K562 (cell line): ENCODE data around the gene HIPK2. TPM values are rescaled to one million over a fixed set of nuclear protein-coding genes. Genes with fewer than 3 reads are reported as not detected.

Source experiments
- ATAC-seq: fragments of 200-7000 bp; cut with Tn5 transposase; 3 replicates; pipeline ENCODE4 v1.9.1; 2020; ENCODE audit warnings: moderate library complexity
- BruUV-seq: library from RNA; stranded (reverse); fragments of 400-500 nt; replicated peaks from 2 replicates; lab custom pipeline; 2021; lab: Mats Ljungman, UMichigan
- CTCF ChIA-PET: fragments of 300-600 bp; formaldehyde crosslinking; extraction: SDS; loops from one replicate; lab custom pipeline; 2021; ENCODE audit warnings: low intra/inter-chr PET ratio; lab: Yijun Ruan, JAX
- POLR2A ChIA-PET: fragments of 300-600, 350-650 bp; sonication (Branson Sonifier 250); formaldehyde crosslinking; extraction: SDS; loops from one replicate; lab custom pipeline; 2021; ENCODE audit warnings: antibody characterized with exemption, inconsistent platforms; lab: Yijun Ruan, JAX
- DNase-seq, 4 experiments: peaks; one replicate each; pipeline versions ENCODE4 v3.0.0 to v3.0.0-alpha.2; 2011 to 2018; ENCODE audit warnings: low spot score in 3 of 4, mixed read lengths in 3 of 4; ENCODE audit errors: extremely low read depth in 1 of 4
- FAIRE-seq: peaks from 2 replicates; lab custom pipeline; 2011; peaks lifted over from hg19 to GRCh38; lab: Jason Lieb, UNC
- H2AFZ ChIP-seq: 2 replicates; pipeline ENCODE4 v1.6.0; 2011; ENCODE audit warnings: low read depth, low read length, control low read depth, inconsistent platforms
- H3K27ac ChIP-seq: fragments of 200-600 bp; 3 replicates; pipeline ENCODE4 v1.8.0; 2011; ENCODE audit warnings: low read depth, mild to moderate bottlenecking, control low read depth, inconsistent platforms, low read length, moderate library complexity, mixed read lengths; ENCODE audit errors: extremely low read depth
- H3K27me3 ChIP-seq, 2 experiments: fragments of 300-600 bp in 1 of 2; 2 replicates in 1 of 2; 3 replicates in 1 of 2; pipeline versions ENCODE4 v1.6.0 to v1.8.0; 2011; ENCODE audit warnings: inconsistent platforms in 2 of 2, low read length in 2 of 2, mild to moderate bottlenecking in 1 of 2, mixed read lengths in 1 of 2, moderate library complexity in 1 of 2; ENCODE audit not compliant: control insufficient read depth in 2 of 2, insufficient read depth in 2 of 2
- H3K36me3 ChIP-seq: fragments of 300-600 bp; 3 replicates; pipeline ENCODE4 v1.8.0; 2011; ENCODE audit warnings: mild to moderate bottlenecking, low read length, inconsistent platforms; ENCODE audit not compliant: control insufficient read depth, insufficient read depth
- H3K4me1 ChIP-seq, 2 experiments: fragments of 200-600 bp in 1 of 2; replicated peaks in 1 of 2; 2 replicates in 1 of 2; 3 replicates in 1 of 2; pipeline versions ENCODE4 v1.5.1 to v1.8.0; 2011; ENCODE audit warnings: inconsistent platforms in 2 of 2, low read length in 2 of 2, mild to moderate bottlenecking in 1 of 2, mixed read lengths in 1 of 2, moderate library complexity in 1 of 2; ENCODE audit not compliant: control insufficient read depth in 2 of 2, insufficient read depth in 2 of 2
- H3K4me2 ChIP-seq: 2 replicates; pipeline ENCODE4 v1.6.1; 2011; ENCODE audit warnings: low read length, control low read depth, inconsistent platforms, mixed read lengths; ENCODE audit not compliant: insufficient read depth
- H3K4me3 ChIP-seq: fragments of 200-600 bp; sonication (generic), shearing (Covaris generic); 2 replicates; pipeline ENCODE4 v1.5.1; 2016; ENCODE audit warnings: control low read depth, inconsistent platforms
- H3K79me2 ChIP-seq: fragments of 200-600 bp; 3 replicates; pipeline ENCODE4 v1.8.0; 2011; ENCODE audit warnings: low read length, inconsistent platforms; ENCODE audit not compliant: control insufficient read depth, insufficient read depth
- H3K9ac ChIP-seq, 2 experiments: 2 replicates each; pipeline versions ENCODE4 v1.6.0 to v1.6.1; 2011; ENCODE audit warnings: low read depth in 2 of 2, low read length in 2 of 2, control low read depth in 1 of 2, inconsistent platforms in 1 of 2, mild to moderate bottlenecking in 1 of 2, mixed read lengths in 1 of 2; ENCODE audit not compliant: insufficient read depth in 1 of 2
- H3K9me1 ChIP-seq: one replicate; pipeline ENCODE4 v1.6.0; 2011; ENCODE audit warnings: inconsistent platforms, mild to moderate bottlenecking, low read length, moderate library complexity; ENCODE audit not compliant: control insufficient read depth, insufficient read depth
- H3K9me3 ChIP-seq: replicated peaks from 2 replicates; pipeline ENCODE4 v1.5.1; 2011; ENCODE audit warnings: low read depth, low read length, inconsistent platforms; ENCODE audit not compliant: control insufficient read depth, insufficient read depth
- H4K20me1 ChIP-seq: replicated peaks from 2 replicates; pipeline ENCODE4 v1.6.1; 2011; ENCODE audit warnings: low read length, inconsistent platforms, mixed read lengths; ENCODE audit not compliant: control insufficient read depth, insufficient read depth
- BHLHE40 ChIP-seq: IDR thresholded peaks from 2 replicates; pipeline ENCODE4 v1.6.1; 2011; ENCODE audit warnings: low read length, improper control_type of control experiment
- CTBP1 ChIP-seq: fragments of 450-650 bp; IDR thresholded peaks from 2 replicates; pipeline ENCODE4 v1.6.1; 2016; ENCODE audit warnings: borderline replicate concordance
- HDAC6 ChIP-seq: IDR thresholded peaks from 2 replicates; pipeline ENCODE4 v1.6.1; 2012; ENCODE audit warnings: low read depth, mild to moderate bottlenecking, control low read depth, inconsistent platforms, low read length, moderate library complexity
- STAG1 ChIP-seq: sonication (generic); formaldehyde crosslinking; IDR thresholded peaks from 2 replicates; pipeline ENCODE4 v1.5.0; 2020; ENCODE audit warnings: missing genetic modification reagents, borderline replicate concordance
- ZNF23 ChIP-seq: fragments of 250-450 bp; sonication (Bioruptor Pico); IDR thresholded peaks from 2 replicates; pipeline ENCODE4 v1.4.0; 2020; ENCODE audit warnings: mild to moderate bottlenecking
- WGBS: fragments of 100-300 bp; shearing (Covaris generic); methylation state at CpG from one replicate; pipeline ENCODE4 v1.1.6; 2016; ENCODE audit warnings: low coverage, mixed read lengths; ENCODE audit not compliant: insufficient coverage; ENCODE audit errors: missing lambda C conversion rate; 5-methylcytosine and 5-hydroxymethylcytosine counted together
- in situ Hi-C: fragments of 300-500 bp; cut with MboI; formaldehyde crosslinking; loops from 4 replicates; pipeline ENCODE4 v1.15.0; 2018; ENCODE audit warnings: inconsistent platforms, mixed read lengths
- intact Hi-C: fragments of 100-400 bp; cut with micrococcal nuclease; formaldehyde crosslinking; loops from 2 replicates; pipeline ENCODE4 v1.14.2; 2022
- polyA plus RNA-seq, 8 experiments: library from polyadenylated mRNA; depleted of rRNA in 4 of 8; stranded (reverse) in 5 of 8; unstranded in 3 of 8; fragments of >200 nt; fragmentation: Nextera tagmentation in 2 of 8; fragmentation: Illumina TruSeq in 1 of 8; extraction: Ambion mirVana in 2 of 8; extraction: Trizol in 1 of 8; gene quantifications; 2 replicates each; pipeline versions ENCODE4 v1.2.1 to v1.2.3, GENCODE V29; 2011 to 2014; ENCODE audit warnings: inconsistent platforms in 1 of 8, missing spikeins in 1 of 8
- total RNA-seq, 7 experiments: library from RNA; depleted of rRNA in 6 of 7; stranded (reverse); fragments of >200 nt in 6 of 7; fragmentation: Illumina TruSeq in 2 of 7; extraction: Trizol in 2 of 7; gene quantifications; 2 replicates each; pipeline versions ENCODE4 v1.2.1 to v1.2.3, GENCODE V29; 2011 to 2021; ENCODE audit warnings: low replicate concordance in 1 of 7
- TF ChIP-seq, protein P1 (sequence below): fragments of 450-650 bp; IDR thresholded peaks from 2 replicates; pipeline ENCODE4 v1.6.1; 2018; ENCODE audit warnings: mild to moderate bottlenecking, low read depth; ENCODE audit not compliant: partially characterized antibody
- TF ChIP-seq, protein P2 (sequence below): fragments of 450-650 bp; formaldehyde crosslinking; IDR thresholded peaks from 2 replicates; pipeline ENCODE4 v1.4.0; 2020; ENCODE audit warnings: mild to moderate bottlenecking, moderate library complexity
- TF ChIP-seq, protein P3 (sequence below): sonication (generic); formaldehyde crosslinking; IDR thresholded peaks from 2 replicates; pipeline ENCODE4 v1.8.1; 2023; ENCODE audit warnings: missing genetic modification reagents, mild to moderate bottlenecking, borderline replicate concordance

Gene HIPK2
- total and polyA plus RNA-seq, 9 of the 15 experiments (the other 6 are each of a cell fraction or from before 2014, with no cell fraction given): 0.69 to 19.8 (median 5.1) TPM

GRCh38 chr7:139541600-139542307 lies 236.0 kb downstream of the HIPK2 start:
- Histone ChIP-seq H3K9me3 (no peaks in the 10 kb centered on the region), H3K79me2 (peaks cover 6% of the 10 kb centered on the region; the same call in 1 of the 3 replicates), H3K27me3 (peaks cover 28 to 67% of the 10 kb centered on the region in 2 experiments), H3K9ac (peak overlapping the region in 1 of 2 experiments; percentile 28; a peak in 2 of 4 replicates), H3K4me1 (peaks cover 21 to 26% of the 10 kb centered on the region in 2 experiments; a peak in 4 of 5 replicates)
- in situ Hi-C loops: no loop called here
- intact Hi-C loops: no loop called here
- BruUV-seq: no TSS peak
- DNase-seq: no peak
- TF ChIP-seq, protein P1, sequence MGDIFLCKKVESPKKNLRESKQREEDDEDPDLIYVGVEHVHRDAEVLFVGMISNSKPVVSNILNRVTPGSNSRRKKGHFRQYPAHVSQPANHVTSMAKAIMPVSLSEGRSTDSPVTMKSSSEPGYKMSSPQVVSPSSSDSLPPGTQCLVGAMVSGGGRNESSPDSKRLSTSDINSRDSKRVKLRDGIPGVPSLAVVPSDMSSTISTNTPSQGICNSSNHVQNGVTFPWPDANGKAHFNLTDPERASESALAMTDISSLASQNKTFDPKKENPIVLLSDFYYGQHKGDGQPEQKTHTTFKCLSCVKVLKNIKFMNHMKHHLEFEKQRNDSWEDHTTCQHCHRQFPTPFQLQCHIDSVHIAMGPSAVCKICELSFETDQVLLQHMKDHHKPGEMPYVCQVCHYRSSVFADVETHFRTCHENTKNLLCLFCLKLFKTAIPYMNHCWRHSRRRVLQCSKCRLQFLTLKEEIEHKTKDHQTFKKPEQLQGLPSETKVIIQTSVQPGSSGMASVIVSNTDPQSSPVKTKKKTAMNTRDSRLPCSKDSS: no peak
- TF ChIP-seq, protein P2, sequence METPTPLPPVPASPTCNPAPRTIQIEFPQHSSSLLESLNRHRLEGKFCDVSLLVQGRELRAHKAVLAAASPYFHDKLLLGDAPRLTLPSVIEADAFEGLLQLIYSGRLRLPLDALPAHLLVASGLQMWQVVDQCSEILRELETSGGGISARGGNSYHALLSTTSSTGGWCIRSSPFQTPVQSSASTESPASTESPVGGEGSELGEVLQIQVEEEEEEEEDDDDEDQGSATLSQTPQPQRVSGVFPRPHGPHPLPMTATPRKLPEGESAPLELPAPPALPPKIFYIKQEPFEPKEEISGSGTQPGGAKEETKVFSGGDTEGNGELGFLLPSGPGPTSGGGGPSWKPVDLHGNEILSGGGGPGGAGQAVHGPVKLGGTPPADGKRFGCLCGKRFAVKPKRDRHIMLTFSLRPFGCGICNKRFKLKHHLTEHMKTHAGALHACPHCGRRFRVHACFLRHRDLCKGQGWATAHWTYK (CRISPR knock-in tag): 0 out of 2 replicates have a peak, but pooled peaks have one; percentile 12
- peak; percentile 7; the same call in 1 of the 2 replicates for TF ChIP-seq STAG1 (CRISPR knock-in tag)
- no peak for TF ChIP-seq ZNF23 (CRISPR knock-in tag)
- TF ChIP-seq, protein P3, sequence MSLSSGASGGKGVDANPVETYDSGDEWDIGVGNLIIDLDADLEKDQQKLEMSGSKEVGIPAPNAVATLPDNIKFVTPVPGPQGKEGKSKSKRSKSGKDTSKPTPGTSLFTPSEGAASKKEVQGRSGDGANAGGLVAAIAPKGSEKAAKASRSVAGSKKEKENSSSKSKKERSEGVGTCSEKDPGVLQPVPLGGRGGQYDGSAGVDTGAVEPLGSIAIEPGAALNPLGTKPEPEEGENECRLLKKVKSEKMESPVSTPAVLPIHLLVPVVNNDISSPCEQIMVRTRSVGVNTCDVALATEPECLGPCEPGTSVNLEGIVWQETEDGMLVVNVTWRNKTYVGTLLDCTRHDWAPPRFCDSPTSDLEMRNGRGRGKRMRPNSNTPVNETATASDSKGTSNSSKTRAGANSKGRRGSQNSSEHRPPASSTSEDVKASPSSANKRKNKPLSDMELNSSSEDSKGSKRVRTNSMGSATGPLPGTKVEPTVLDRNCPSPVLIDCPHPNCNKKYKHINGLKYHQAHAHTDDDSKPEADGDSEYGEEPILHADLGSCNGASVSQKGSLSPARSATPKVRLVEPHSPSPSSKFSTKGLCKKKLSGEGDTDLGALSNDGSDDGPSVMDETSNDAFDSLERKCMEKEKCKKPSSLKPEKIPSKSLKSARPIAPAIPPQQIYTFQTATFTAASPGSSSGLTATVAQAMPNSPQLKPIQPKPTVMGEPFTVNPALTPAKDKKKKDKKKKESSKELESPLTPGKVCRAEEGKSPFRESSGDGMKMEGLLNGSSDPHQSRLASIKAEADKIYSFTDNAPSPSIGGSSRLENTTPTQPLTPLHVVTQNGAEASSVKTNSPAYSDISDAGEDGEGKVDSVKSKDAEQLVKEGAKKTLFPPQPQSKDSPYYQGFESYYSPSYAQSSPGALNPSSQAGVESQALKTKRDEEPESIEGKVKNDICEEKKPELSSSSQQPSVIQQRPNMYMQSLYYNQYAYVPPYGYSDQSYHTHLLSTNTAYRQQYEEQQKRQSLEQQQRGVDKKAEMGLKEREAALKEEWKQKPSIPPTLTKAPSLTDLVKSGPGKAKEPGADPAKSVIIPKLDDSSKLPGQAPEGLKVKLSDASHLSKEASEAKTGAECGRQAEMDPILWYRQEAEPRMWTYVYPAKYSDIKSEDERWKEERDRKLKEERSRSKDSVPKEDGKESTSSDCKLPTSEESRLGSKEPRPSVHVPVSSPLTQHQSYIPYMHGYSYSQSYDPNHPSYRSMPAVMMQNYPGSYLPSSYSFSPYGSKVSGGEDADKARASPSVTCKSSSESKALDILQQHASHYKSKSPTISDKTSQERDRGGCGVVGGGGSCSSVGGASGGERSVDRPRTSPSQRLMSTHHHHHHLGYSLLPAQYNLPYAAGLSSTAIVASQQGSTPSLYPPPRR (CRISPR knock-in tag): 0 out of 2 replicates have a peak, but pooled peaks have one; percentile 77
- TF ChIP-seq HDAC6: peak; percentile 14; the same call in 1 of the 2 replicates
- TF ChIP-seq CTBP1: peak; percentile 24; the same call in 1 of the 2 replicates
- peak; percentile 41 for TF ChIP-seq BHLHE40
- TF ChIP-seq, all 486 proteins: peak for 6
- H3K9me1 ChIP-seq: no peaks in the 10 kb centered on the region
- 24% methylated on average over 21 of the region's 21 CpGs for WGBS
- 0 out of 2 replicates have a peak, but pooled peaks cover 7% of the 10 kb centered on the region for H4K20me1 ChIP-seq
- POLR2A ChIA-PET: interaction anchor here (1.2 kb wide), 1 partner anchor 16 kb away, joined by 3 read pairs; no protein-coding TSS in a partner anchor
- H3K36me3 ChIP-seq: no peaks in the 10 kb centered on the region
- ATAC-seq: peak; percentile 5; the same call in 2 of the 3 replicates
- H3K4me3 ChIP-seq: peak overlapping the region; percentile 14
- no peak overlapping the region; the same call in 2 of the 3 replicates for H3K27ac ChIP-seq
- FAIRE-seq: no peak
- peak overlapping the region; percentile 89 for H2AFZ ChIP-seq
- CTCF ChIA-PET: no interaction called here
- peak overlapping the region; percentile 72 for H3K4me2 ChIP-seq
